Loucy (cell line): ENCODE data around the gene RTL1.

ENCODE experiments used
- H2AFZ ChIP-seq: fragments of 200-600 bp; sonication (generic); 2 replicates; pipeline ENCODE4 v1.6.0; 2016; ENCODE audit warnings: antibody characterized with exemption, mild to moderate bottlenecking, low read length, moderate library complexity
- H3F3A ChIP-seq: fragments of 200-600 bp; 2 replicates; pipeline ENCODE4 v1.6.0; 2016; ENCODE audit warnings: antibody characterized with exemption, low read depth, mild to moderate bottlenecking
- H3K27me3 ChIP-seq: fragments of 200-600 bp; sonication (generic); 2 replicates; pipeline ENCODE4 v1.6.1; 2014; ENCODE audit warnings: low read length, mild to moderate bottlenecking; ENCODE audit not compliant: insufficient read depth, poor library complexity, severe bottlenecking
- H3K36me3 ChIP-seq: fragments of 200-600 bp; sonication (generic); 2 replicates; pipeline ENCODE4 v1.6.1; 2016; ENCODE audit warnings: low read length; ENCODE audit not compliant: insufficient read depth
- H3K4me1 ChIP-seq: fragments of 200-600 bp; sonication (generic); 2 replicates; pipeline ENCODE4 v1.5.1; 2014; ENCODE audit warnings: low read length, mild to moderate bottlenecking; ENCODE audit not compliant: insufficient read depth, poor library complexity, severe bottlenecking
- H3K4me2 ChIP-seq: fragments of 200-600 bp; sonication (generic); 2 replicates; pipeline ENCODE4 v1.6.0; 2014; ENCODE audit warnings: antibody characterized with exemption, low read length, low read depth, mild to moderate bottlenecking; ENCODE audit not compliant: poor library complexity, severe bottlenecking
- H3K4me3 ChIP-seq: fragments of 200-600 bp; sonication (generic); 2 replicates; pipeline ENCODE4 v1.5.1; 2014; ENCODE audit warnings: low read length, mild to moderate bottlenecking, mixed read lengths; ENCODE audit not compliant: poor library complexity, severe bottlenecking
- H3K79me2 ChIP-seq: fragments of 200-600 bp; sonication (generic); 2 replicates; pipeline ENCODE4 v1.6.1; 2014; ENCODE audit warnings: low read length; ENCODE audit not compliant: insufficient read depth
- H3K9ac ChIP-seq: fragments of 200-600 bp; sonication (generic); 2 replicates; pipeline ENCODE4 v1.6.0; 2014; ENCODE audit warnings: mild to moderate bottlenecking, low read depth, low read length, moderate library complexity; ENCODE audit not compliant: poor library complexity, severe bottlenecking
- H3K9me2 ChIP-seq: fragments of 200-600 bp; sonication (generic); replicated peaks from 2 replicates; pipeline ENCODE4 v1.6.1; 2016; ENCODE audit warnings: low read depth, low read length, mixed read lengths
- H3K9me3 ChIP-seq: fragments of 200-600 bp; sonication (generic); 2 replicates; pipeline ENCODE4 v1.6.1; 2014; ENCODE audit warnings: mild to moderate bottlenecking, antibody characterized with exemption, low read length, low read depth; ENCODE audit not compliant: insufficient read depth
- H4K20me1 ChIP-seq: fragments of 200-600 bp; sonication (generic); 2 replicates; pipeline ENCODE4 v1.6.0; 2014; ENCODE audit warnings: antibody characterized with exemption, low read length, mild to moderate bottlenecking; ENCODE audit not compliant: insufficient read depth, poor library complexity, severe bottlenecking
- CTCF ChIP-seq: fragments of 200-600 bp; sonication (generic); conservative IDR thresholded peaks from 2 replicates; pipeline ENCODE4 v1.5.1; 2014; ENCODE audit warnings: mild to moderate bottlenecking, antibody characterized with exemption, low read length
- EZH2phosphoT487 ChIP-seq: fragments of 200-600 bp; IDR thresholded peaks from 2 replicates; pipeline ENCODE4 v1.6.1; 2018; ENCODE audit warnings: antibody characterized with exemption, mild to moderate bottlenecking, moderate library complexity, borderline replicate concordance

RTL1 gene

GRCh38 chr14:100861188-100861936, 42.2 kb downstream of the RTL1 start:
- Histone ChIP-seq H3K4me2 (no peak overlapping the region), H3K27me3 (no peaks in the 10 kb centered on the region), H4K20me1 (no peaks in the 10 kb centered on the region), H3K79me2 (no peaks in the 10 kb centered on the region), H3K36me3 (no peaks in the 10 kb centered on the region), H3K4me1 (no peaks in the 10 kb centered on the region), H3K9me2 (no peaks in the 10 kb centered on the region), H3K9me3 (peaks cover 5% of the 10 kb centered on the region; the same call in 1 of the 2 replicates), H3K9ac (no peak overlapping the region), H3F3A (no peaks in the 10 kb centered on the region), H3K4me3 (no peak overlapping the region), H2AFZ (no peak overlapping the region)
- no peak for TF ChIP-seq EZH2phosphoT487
- TF ChIP-seq CTCF: no peak

- no peaks in the 10 kb centered on the region for H3K4me1 ChIP-seq
- no peaks in the 10 kb centered on the region for H3K36me3 ChIP-seq
- no peaks in the 10 kb centered on the region for H3K79me2 ChIP-seq
These were observed 42.9 kb downstream of the RTL1 start for GRCh38 chr14:100860556-100861187.

GRCh38 chr14:100859781-100860180, 43.7 kb downstream of the RTL1 start:
- Histone ChIP-seq H3K36me3 (no peaks in the 10 kb centered on the region), H3K4me1 (no peaks in the 10 kb centered on the region), H4K20me1 (no peaks in the 10 kb centered on the region), H3F3A (no peaks in the 10 kb centered on the region), H3K9ac (no peak overlapping the region), H3K4me2 (no peak overlapping the region), H3K79me2 (no peaks in the 10 kb centered on the region), H2AFZ (no peak overlapping the region), H3K4me3 (no peak overlapping the region), H3K9me2 (no peaks in the 10 kb centered on the region), H3K9me3 (peaks cover 5% of the 10 kb centered on the region; the same call in 1 of the 2 replicates), H3K27me3 (no peaks in the 10 kb centered on the region)
- TF ChIP-seq CTCF: no peak
- no peak for TF ChIP-seq EZH2phosphoT487

More at GRCh38 chr14:100860556-100861187, 42.9 kb downstream of the RTL1 start:
- Histone ChIP-seq H3F3A (no peaks in the 10 kb centered on the region), H3K9me3 (peaks cover 5% of the 10 kb centered on the region; the same call in 1 of the 2 replicates), H3K9me2 (no peaks in the 10 kb centered on the region), H3K4me2 (no peak overlapping the region), H3K4me3 (no peak overlapping the region), H4K20me1 (no peaks in the 10 kb centered on the region), H3K9ac (no peak overlapping the region), H2AFZ (no peak overlapping the region), H3K27me3 (no peaks in the 10 kb centered on the region)
- TF ChIP-seq CTCF: no peak
- TF ChIP-seq EZH2phosphoT487: no peak
